CD4-positive, alpha-beta memory T cell (primary cell): ENCODE data around the gene LRRFIP2. TPM values are rescaled to one million over a fixed set of nuclear protein-coding genes. Genes with fewer than 3 reads are reported as not detected.

ENCODE experiments used
- CTCF ChIA-PET: fragments of 350-600 bp; sonication (Branson Sonifier 250); formaldehyde crosslinking; loops from one replicate; lab custom pipeline; 2021; ENCODE audit warnings: inconsistent platforms; ENCODE audit not compliant: partially characterized antibody; lab: Charles Lee
- POLR2A ChIA-PET: fragments of 350-600 bp; sonication (Branson Sonifier 250); formaldehyde crosslinking; loops from one replicate; lab custom pipeline; 2021; ENCODE audit not compliant: partially characterized antibody; lab: Charles Lee
- DNase-seq, 5 donors: peaks; one replicate each; pipeline versions ENCODE4 v3.0.0 to v3.0.0-alpha.2; 2020 to 2022; ENCODE audit warnings: mixed read lengths in 1 of 5
- H3K27ac ChIP-seq: one replicate; pipeline ENCODE4 v1.7.0; 2013; ENCODE audit warnings: low read depth, low read length
- H3K27me3 ChIP-seq: 2 replicates; pipeline ENCODE4 v1.7.0; 2013; ENCODE audit warnings: mild to moderate bottlenecking, low read length, moderate library complexity; ENCODE audit not compliant: insufficient read depth
- H3K36me3 ChIP-seq: 2 replicates; pipeline ENCODE4 v1.7.0; 2013; ENCODE audit warnings: mild to moderate bottlenecking, low read length, moderate library complexity; ENCODE audit not compliant: insufficient read depth
- H3K4me1 ChIP-seq: 2 replicates; pipeline ENCODE4 v1.7.0; 2013; ENCODE audit warnings: mild to moderate bottlenecking, low read length, moderate library complexity; ENCODE audit not compliant: insufficient read depth
- H3K4me3 ChIP-seq, 2 donors: one replicate each; pipeline ENCODE4 v1.7.0; 2013; ENCODE audit warnings: low read length in 2 of 2, mild to moderate bottlenecking in 1 of 2
- H3K9me3 ChIP-seq, 2 donors: one replicate each; pipeline ENCODE4 v1.7.0; 2013; ENCODE audit warnings: low read length in 2 of 2, control low read depth in 1 of 2; ENCODE audit not compliant: control insufficient read depth in 1 of 2
- H3K27ac Mint-ChIP-seq, 7 donors: one replicate each; pipeline ENCODE4 v1.8.0; 2020 to 2021; ENCODE audit warnings: mixed read lengths in 7 of 7, mild to moderate bottlenecking in 6 of 7, inconsistent platforms in 3 of 7, moderate library complexity in 3 of 7
- H3K27me3 Mint-ChIP-seq, 2 donors: one replicate each; pipeline ENCODE4 v1.8.0; 2020 to 2021; ENCODE audit warnings: mixed read lengths in 2 of 2
- H3K36me3 Mint-ChIP-seq, 2 donors: one replicate each; pipeline ENCODE4 v1.8.0; 2020 to 2021; ENCODE audit warnings: mixed read lengths in 2 of 2, inconsistent platforms in 1 of 2, mild to moderate bottlenecking in 1 of 2
- H3K4me1 Mint-ChIP-seq, 4 donors: one replicate each; pipeline ENCODE4 v1.8.0; 2020 to 2021; ENCODE audit warnings: mixed read lengths in 4 of 4, mild to moderate bottlenecking in 1 of 4
- H3K4me3 Mint-ChIP-seq, 8 donors: one replicate each; pipeline ENCODE4 v1.8.0; 2020 to 2021; ENCODE audit warnings: mixed read lengths in 8 of 8, mild to moderate bottlenecking in 7 of 8, moderate library complexity in 6 of 8, inconsistent platforms in 3 of 8
- H3K9me3 Mint-ChIP-seq, 8 donors: one replicate each; pipeline ENCODE4 v1.8.0; 2020 to 2021; ENCODE audit warnings: mixed read lengths in 8 of 8, mild to moderate bottlenecking in 5 of 8, inconsistent platforms in 3 of 8, moderate library complexity in 1 of 8
- intact Hi-C: fragments of 100-400 bp; cut with micrococcal nuclease; formaldehyde crosslinking; loops from one replicate; pipeline ENCODE4 v1.15.1; 2023
- polyA plus RNA-seq, 2 donors: library from polyadenylated mRNA; unstranded; fragments of 300-500 nt; fragmentation: Illumina TruSeq; gene quantifications; one replicate each; pipeline ENCODE4 v1.2.3, GENCODE V29; 2021
- total RNA-seq, 2 experiments: library from RNA; stranded (reverse); gene quantifications; one replicate each; pipeline ENCODE4 v1.2.3, GENCODE V29; 2021

The LRRFIP2 gene
- total and polyA plus RNA-seq, 4 experiments from 2014 or later, result 8.2 to 29.6 (median 22.0) TPM

- peaks cover 14 to 22% of the 10 kb centered on the region in 2 donors for H3K36me3 Mint-ChIP-seq
- Histone ChIP-seq H3K27ac (no peak overlapping the region), H3K36me3 (no peaks in the 10 kb centered on the region), H3K4me3 (no peak overlapping the region), H3K4me1 (no peaks in the 10 kb centered on the region), H3K9me3 (no peaks in the 10 kb centered on the region), H3K27me3 (no peaks in the 10 kb centered on the region)
- POLR2A ChIA-PET, result no interaction called here
- H3K27me3 Mint-ChIP-seq, result no peaks in the 10 kb centered on the region
- H3K9me3 Mint-ChIP-seq, result no peaks in the 10 kb centered on the region
- H3K4me3 Mint-ChIP-seq, result no peak overlapping the region
- intact Hi-C loops, result loop anchor here (10.0 kb wide), 1 partner anchor 104 kb away; no protein-coding TSS in a partner anchor
- CTCF ChIA-PET, result no interaction called here
- H3K4me1 Mint-ChIP-seq, result peaks cover 0 to 1% (median 0%) of the 10 kb centered on the region in 4 donors
- no peak overlapping the region for H3K27ac Mint-ChIP-seq
- no peak for DNase-seq
Observed at GRCh38 chr3:37111199-37111598, 63.2 kb downstream of the LRRFIP2 start.

DNA sequence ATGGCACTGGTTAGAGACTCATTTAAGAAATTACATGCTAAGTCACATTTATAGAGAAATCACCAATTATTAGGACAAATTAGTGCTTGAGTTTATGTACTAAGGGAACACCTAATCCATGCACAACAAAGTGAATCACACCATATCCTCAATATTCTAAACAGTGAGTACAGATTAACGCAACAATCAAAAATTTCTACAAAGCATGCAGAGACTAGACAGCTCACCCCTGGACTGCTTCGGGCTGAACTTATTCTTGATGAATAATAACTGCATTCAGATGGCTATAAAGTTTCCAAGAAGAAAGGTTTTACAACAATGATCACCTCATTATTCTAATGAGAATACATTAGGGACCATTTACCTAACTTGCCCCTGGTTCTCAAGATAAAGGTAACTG lies 66.5 kb downstream of the LRRFIP2 start:
- ChIA-PET POLR2A (no interaction called here), CTCF (no interaction called here)
- no peak for DNase-seq
- Histone ChIP-seq H3K4me1 (no peaks in the 10 kb centered on the region), H3K9me3 (no peaks in the 10 kb centered on the region), H3K36me3 (no peaks in the 10 kb centered on the region), H3K27me3 (no peaks in the 10 kb centered on the region), H3K27ac (no peak overlapping the region), H3K4me3 (no peak overlapping the region)
- Mint-ChIP-seq H3K9me3 (no peaks in the 10 kb centered on the region), H3K27me3 (no peaks in the 10 kb centered on the region), H3K4me3 (no peak overlapping the region), H3K4me1 (peaks cover 0 to 3% (median 0%) of the 10 kb centered on the region in 4 donors), H3K27ac (no peak overlapping the region), H3K36me3 (peaks cover 6 to 14% of the 10 kb centered on the region in 2 donors)
- intact Hi-C loops, result no loop called here

- CTCF ChIA-PET, result no interaction called here
- Mint-ChIP-seq H3K4me1 (peaks cover 0 to 6% (median 3%) of the 10 kb centered on the region in 4 donors), H3K27ac (peak overlapping the region in 2 of 7 donors; percentile 50 to 61), H3K27me3 (no peaks in the 10 kb centered on the region), H3K4me3 (no peak overlapping the region), H3K36me3 (peaks cover 4 to 5% of the 10 kb centered on the region in 2 donors), H3K9me3 (peaks cover 0 to 1% (median 0%) of the 10 kb centered on the region in 8 donors)
- Histone ChIP-seq H3K4me3 (no peak overlapping the region), H3K4me1 (no peaks in the 10 kb centered on the region), H3K9me3 (no peaks in the 10 kb centered on the region), H3K27ac (no peak overlapping the region), H3K27me3 (no peaks in the 10 kb centered on the region), H3K36me3 (no peaks in the 10 kb centered on the region)
- intact Hi-C loops, result no loop called here
- POLR2A ChIA-PET, result no interaction called here
- DNase-seq, result no peak
Observed at GRCh38 chr3:37103103-37103808, 71.1 kb downstream of the LRRFIP2 start.

DNA sequence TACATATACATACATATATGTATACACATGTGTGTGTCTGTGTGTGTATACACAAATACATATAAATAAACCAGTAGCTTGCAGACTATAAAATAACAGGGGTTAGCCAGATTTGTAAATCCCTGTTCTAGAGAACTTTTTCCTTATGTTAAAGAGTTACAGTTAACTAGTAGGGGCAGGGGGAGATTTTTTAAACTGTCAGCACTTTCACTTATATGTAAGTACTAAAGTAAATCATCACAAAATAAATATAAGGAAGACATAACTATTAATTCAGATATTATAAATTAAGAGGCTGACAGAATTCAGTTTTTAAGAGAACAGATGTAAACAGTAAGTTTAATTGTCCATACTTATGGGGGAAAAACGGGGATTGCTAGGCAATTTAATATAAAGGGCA lies 74.0 kb downstream of the LRRFIP2 start:
- H3K36me3 ChIP-seq, result no peaks in the 10 kb centered on the region
- Mint-ChIP-seq H3K27me3 (no peaks in the 10 kb centered on the region), H3K9me3 (peaks cover 0 to 1% (median 0%) of the 10 kb centered on the region in 8 donors), H3K4me1 (peaks cover 0 to 6% (median 3%) of the 10 kb centered on the region in 4 donors), H3K4me3 (no peak overlapping the region), H3K36me3 (peaks cover 4 to 8% of the 10 kb centered on the region in 2 donors), H3K27ac (no peak overlapping the region)
- no peaks in the 10 kb centered on the region for H3K27me3 ChIP-seq
- H3K4me3 ChIP-seq, result no peak overlapping the region
- H3K4me1 ChIP-seq, result no peaks in the 10 kb centered on the region
- ChIA-PET POLR2A (no interaction called here), CTCF (no interaction called here)
- H3K9me3 ChIP-seq, result no peaks in the 10 kb centered on the region
- no peak overlapping the region for H3K27ac ChIP-seq
- intact Hi-C loops, result no loop called here
- DNase-seq, result no peak

DNA sequence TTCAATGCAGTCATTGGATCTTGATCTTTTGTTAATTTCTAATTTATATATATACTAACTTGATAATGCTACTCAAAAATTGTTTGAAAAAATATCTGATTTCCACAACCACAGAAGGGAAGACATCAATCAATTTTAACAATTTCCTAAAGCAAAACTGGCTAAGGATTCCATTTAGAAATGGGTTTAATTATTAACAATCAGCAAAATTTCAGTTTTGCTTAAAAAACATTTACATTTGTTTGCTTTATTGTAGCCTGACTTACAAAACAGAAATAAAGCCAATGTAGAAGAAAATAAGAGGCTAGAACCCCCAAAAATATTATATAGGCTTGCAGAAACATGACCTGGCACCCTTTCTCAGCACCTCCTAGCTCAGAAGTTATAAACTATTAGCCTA lies 74.9 kb downstream of the LRRFIP2 start:
- no peaks in the 10 kb centered on the region for H3K36me3 ChIP-seq
- DNase-seq, result no peak
- no peaks in the 10 kb centered on the region for H3K9me3 ChIP-seq
- no peak overlapping the region for H3K27ac ChIP-seq
- CTCF ChIA-PET, result no interaction called here
- peaks cover 11 to 13% of the 10 kb centered on the region in 2 donors for H3K36me3 Mint-ChIP-seq
- H3K27ac Mint-ChIP-seq, result no peak overlapping the region
- H3K27me3 Mint-ChIP-seq, result no peaks in the 10 kb centered on the region
- H3K4me3 ChIP-seq, result no peak overlapping the region
- intact Hi-C loops, result no loop called here
- no peak overlapping the region for H3K4me3 Mint-ChIP-seq
- H3K9me3 Mint-ChIP-seq, result peaks cover 0 to 1% (median 0%) of the 10 kb centered on the region in 8 donors
- H3K27me3 ChIP-seq, result no peaks in the 10 kb centered on the region
- H3K4me1 ChIP-seq, result no peaks in the 10 kb centered on the region
- POLR2A ChIA-PET, result no interaction called here
- H3K4me1 Mint-ChIP-seq, result peaks cover 0 to 6% (median 3%) of the 10 kb centered on the region in 4 donors

GRCh38 chr3:37098884-37099283 lies 75.5 kb downstream of the LRRFIP2 start:
- intact Hi-C loops, result no loop called here
- Histone ChIP-seq H3K27me3 (no peaks in the 10 kb centered on the region), H3K36me3 (no peaks in the 10 kb centered on the region), H3K9me3 (no peaks in the 10 kb centered on the region), H3K27ac (no peak overlapping the region), H3K4me1 (no peaks in the 10 kb centered on the region), H3K4me3 (no peak overlapping the region)
- H3K36me3 Mint-ChIP-seq, result peaks cover 13% of the 10 kb centered on the region in 2 donors
- POLR2A ChIA-PET, result no interaction called here
- no peak overlapping the region for H3K4me3 Mint-ChIP-seq
- no peaks in the 10 kb centered on the region for H3K27me3 Mint-ChIP-seq
- H3K4me1 Mint-ChIP-seq, result peaks cover 0 to 6% (median 3%) of the 10 kb centered on the region in 4 donors
- peaks cover 0 to 1% (median 0%) of the 10 kb centered on the region in 8 donors for H3K9me3 Mint-ChIP-seq
- DNase-seq, result no peak
- CTCF ChIA-PET, result no interaction called here
- H3K27ac Mint-ChIP-seq, result no peak overlapping the region

DNA sequence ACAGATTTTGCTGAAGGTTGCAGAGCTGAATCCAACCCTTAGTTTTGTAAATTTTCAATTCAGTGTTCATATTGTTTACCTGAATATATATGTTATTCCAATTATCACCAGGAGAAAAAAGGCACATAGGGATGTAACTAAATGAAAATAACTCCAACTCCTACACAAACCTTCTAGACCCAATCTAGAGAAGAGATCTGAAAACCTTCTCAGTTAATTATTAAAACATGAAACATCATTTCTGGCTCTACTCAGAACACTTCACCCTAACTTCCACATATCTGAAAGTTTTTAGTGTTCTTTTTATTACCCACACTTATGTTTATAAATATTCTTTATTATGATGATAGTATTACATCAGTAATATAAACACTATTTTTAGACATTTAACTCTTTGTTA lies 76.6 kb downstream of the LRRFIP2 start:
- H3K27ac Mint-ChIP-seq, result peak overlapping the region in 1 of 7 donors; percentile 65
- intact Hi-C loops, result no loop called here

More for the DNA sequence above, 76.6 kb downstream of the LRRFIP2 start:
- CTCF ChIA-PET, result no interaction called here
- Histone ChIP-seq H3K4me3 (no peak overlapping the region), H3K27me3 (no peaks in the 10 kb centered on the region), H3K9me3 (no peaks in the 10 kb centered on the region), H3K4me1 (no peaks in the 10 kb centered on the region), H3K27ac (no peak overlapping the region), H3K36me3 (no peaks in the 10 kb centered on the region)
- Mint-ChIP-seq H3K4me3 (no peak overlapping the region), H3K27me3 (no peaks in the 10 kb centered on the region), H3K4me1 (peaks cover 0 to 3% (median 3%) of the 10 kb centered on the region in 4 donors), H3K36me3 (peaks cover 18 to 19% of the 10 kb centered on the region in 2 donors), H3K9me3 (peaks cover 0 to 1% (median 0%) of the 10 kb centered on the region in 8 donors)
- DNase-seq, result no peak
- POLR2A ChIA-PET, result no interaction called here
